SK-N-MC (cell line): ENCODE measurements around the gene HNRNPDL.
"Not testable (repeated sequence)": the region's sequence is repeated elsewhere in the genome, so short reads cannot be mapped to it uniquely, and the experiment has no call there.

ENCODE experiments used
- DNase-seq: peaks from one replicate; pipeline ENCODE4 v3.0.0-alpha.2; 2011; ENCODE audit warnings: low read depth, low spot score
- H3K27ac ChIP-seq: fragments of 200-600 bp; sonication (generic); 2 replicates; pipeline ENCODE4 v1.5.1; 2016; ENCODE audit warnings: mixed run types
- H3K36me3 ChIP-seq: fragments of 200-600 bp; sonication (generic); 2 replicates; pipeline ENCODE4 v1.6.1; 2017; ENCODE audit warnings: antibody characterized with exemption, low read length, mixed read lengths; ENCODE audit not compliant: insufficient read depth
- H3K4me3 ChIP-seq: fragments of 200-600 bp; sonication (generic); 2 replicates; pipeline ENCODE4 v1.5.1; 2016
- H3K9ac ChIP-seq: fragments of 200-600 bp; sonication (generic); 2 replicates; pipeline ENCODE4 v1.8.0; 2017; ENCODE audit warnings: mixed run types, mixed read lengths; ENCODE audit not compliant: insufficient read length
- H3K9me3 ChIP-seq: fragments of 200-600 bp; sonication (generic); 2 replicates; pipeline ENCODE4 v1.6.1; 2017; ENCODE audit warnings: low read depth, mild to moderate bottlenecking, antibody characterized with exemption, low read length, moderate library complexity, mixed read lengths
- EZH2 ChIP-seq: fragments of 200-600 bp; sonication (generic); IDR thresholded peaks from one replicate; pipeline ENCODE4 v1.6.1; 2017; ENCODE audit warnings: antibody characterized with exemption
- FOXP2 ChIP-seq: optimal IDR thresholded peaks from 2 replicates; pipeline ENCODE3; 2011; ENCODE audit warnings: mild to moderate bottlenecking, moderate library complexity; ENCODE audit not compliant: insufficient read depth; ENCODE audit errors: extremely low read length, control extremely low read depth
- POLR2AphosphoS5 ChIP-seq: IDR thresholded peaks from 2 replicates; pipeline ENCODE4 v1.6.1; 2012; ENCODE audit warnings: mild to moderate bottlenecking, low read depth, low read length, borderline replicate concordance

Gene HNRNPDL

DNA sequence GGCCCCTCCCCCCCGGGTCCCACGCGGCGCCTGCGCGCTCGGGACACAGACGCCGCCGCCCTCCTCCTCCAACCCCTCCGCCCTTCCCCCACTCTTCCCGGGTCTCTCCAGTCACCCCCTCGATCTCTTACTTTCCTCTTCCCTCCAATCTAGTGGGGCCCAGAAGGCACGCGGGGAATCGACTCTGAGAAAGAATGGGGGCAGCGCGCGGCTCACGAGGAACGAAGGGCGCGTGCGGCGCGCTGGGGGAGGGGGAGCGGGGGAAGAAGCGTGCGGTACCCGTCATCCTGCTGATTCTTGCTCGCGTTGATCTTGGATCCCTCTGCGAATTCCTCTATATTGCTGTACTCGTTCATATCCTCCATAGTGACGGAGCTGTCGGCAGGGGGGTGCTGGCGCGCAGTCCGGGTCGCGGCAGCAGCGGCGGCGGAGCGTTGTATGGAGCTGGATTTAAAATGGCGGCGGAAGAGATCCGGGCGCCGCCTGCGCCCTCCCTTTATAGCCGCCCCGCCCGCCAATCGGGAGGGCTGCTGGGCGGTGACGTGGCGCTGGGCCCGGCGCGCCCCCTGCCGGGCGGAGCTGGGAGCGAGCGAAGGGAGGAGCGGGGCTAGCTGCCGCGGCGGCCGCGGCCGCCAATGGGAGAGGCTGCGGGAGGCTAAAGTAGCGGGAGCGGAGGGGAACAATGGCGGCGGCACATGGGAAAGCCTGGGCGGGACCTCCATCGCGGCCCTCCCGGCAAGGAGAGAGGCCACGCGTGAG is 1.1 kb downstream of the HNRNPDL start:
- no peaks in the 10 kb centered on the region for H3K9me3 ChIP-seq
- peak overlapping the region; percentile 90 for H3K4me3 ChIP-seq
- TF ChIP-seq POLR2AphosphoS5, result peak; percentile 98
- no peak for TF ChIP-seq FOXP2
- H3K27ac ChIP-seq, result peak overlapping the region; percentile 98
- peaks cover 60% of the 10 kb centered on the region for H3K36me3 ChIP-seq
- no peak for DNase-seq
- peak overlapping the region; percentile 100 for H3K9ac ChIP-seq

- Histone ChIP-seq H3K27ac (peak overlapping the region; percentile 94; the same call in 1 of the 2 replicates), H3K9me3 (no peaks in the 10 kb centered on the region), H3K36me3 (peaks cover 60% of the 10 kb centered on the region), H3K9ac (peak overlapping the region; percentile 97), H3K4me3 (peak overlapping the region; percentile 90)
- TF ChIP-seq EZH2 (no peak), FOXP2 (no peak), POLR2AphosphoS5 (no peak)
- DNase-seq, result no peak
These were observed 1.7 kb downstream of the HNRNPDL start for GRCh38 chr4:82428526-82428968.

DNA sequence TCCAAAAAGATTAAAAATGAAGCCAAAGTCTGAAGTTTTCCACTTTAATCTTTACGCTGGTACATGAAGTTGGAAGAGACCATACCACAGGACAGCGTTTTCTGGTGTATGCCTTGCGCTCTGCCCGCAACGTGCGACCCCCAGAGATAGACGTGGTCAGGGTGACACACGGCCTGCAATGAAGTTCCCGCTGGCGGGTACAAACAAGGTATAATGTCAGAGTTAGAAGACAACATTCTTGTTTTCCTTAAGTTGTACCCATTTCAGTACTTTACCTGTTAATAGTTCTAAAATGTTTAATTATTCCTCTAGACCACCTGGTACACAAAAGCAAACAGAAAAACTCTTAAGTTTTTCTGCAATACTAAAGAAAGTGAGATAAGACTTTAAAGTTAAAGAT is 4.8 kb downstream of the HNRNPDL start:
- Histone ChIP-seq H3K4me3 (peak overlapping the region; percentile 90; the same call in 1 of the 2 replicates), H3K9me3 (no peaks in the 10 kb centered on the region), H3K9ac (no peak overlapping the region), H3K27ac (no peak overlapping the region), H3K36me3 (peaks cover 67% of the 10 kb centered on the region)
- no peak for DNase-seq
- no peak for TF ChIP-seq POLR2AphosphoS5
- TF ChIP-seq FOXP2, result no peak
- TF ChIP-seq EZH2, result no peak

DNA sequence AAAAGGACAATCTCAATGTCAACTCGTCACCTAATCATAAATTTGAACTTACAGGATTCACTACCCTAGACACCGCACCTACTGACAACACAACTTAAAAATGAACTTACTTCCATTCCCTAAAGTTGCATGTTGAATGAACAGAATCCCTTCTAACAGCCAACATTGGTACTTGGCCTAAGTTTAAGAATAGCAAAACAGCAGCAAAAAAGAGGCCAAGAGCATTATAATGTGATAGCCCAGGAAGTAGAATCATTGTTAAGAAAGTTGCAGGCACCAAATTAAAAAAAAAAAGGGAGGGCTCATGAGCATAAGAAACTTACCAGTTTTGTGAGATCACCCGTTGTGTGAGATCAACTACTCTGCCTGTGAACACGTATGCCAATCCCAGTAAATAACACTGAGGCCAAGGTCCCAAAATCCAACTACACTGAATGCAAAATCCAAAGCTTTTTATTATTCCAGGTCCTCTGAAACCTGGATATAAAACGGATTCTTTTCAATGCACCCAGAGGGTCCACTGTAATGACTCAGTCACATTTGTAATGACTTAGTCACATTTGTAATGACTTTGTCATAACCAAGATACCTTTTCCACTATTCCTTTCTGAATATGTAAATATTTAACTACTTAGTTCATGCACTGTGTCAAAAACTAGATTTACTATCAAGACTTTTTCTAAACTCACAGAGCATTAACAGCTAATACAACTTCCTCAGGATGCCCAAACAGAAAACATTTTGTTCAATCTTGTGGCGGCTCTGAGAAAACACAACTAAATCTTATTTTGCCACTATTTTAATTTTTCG is 6.8 kb downstream of the HNRNPDL start:
- no peak overlapping the region for H3K9ac ChIP-seq
- TF ChIP-seq FOXP2, result no peak
- TF ChIP-seq EZH2, result no peak
- TF ChIP-seq POLR2AphosphoS5, result peak; percentile 53
- no peaks in the 10 kb centered on the region for H3K9me3 ChIP-seq
- no peak overlapping the region for H3K4me3 ChIP-seq
- DNase-seq, result no peak
- peak overlapping the region; percentile 15; the same call in 1 of the 2 replicates for H3K27ac ChIP-seq
- peaks cover 64% of the 10 kb centered on the region for H3K36me3 ChIP-seq

GRCh38 chr4:82422616-82423015 is 7.6 kb downstream of the HNRNPDL start:
- H3K4me3 ChIP-seq, result no peak overlapping the region
- TF ChIP-seq EZH2 (no peak), FOXP2 (no peak), POLR2AphosphoS5 (no peak; the same call in 1 of the 2 replicates)
- no peak for DNase-seq
- no peak overlapping the region for H3K9ac ChIP-seq
- H3K36me3 ChIP-seq, result peaks cover 56% of the 10 kb centered on the region
- no peaks in the 10 kb centered on the region for H3K9me3 ChIP-seq
- H3K27ac ChIP-seq, result peak overlapping the region; percentile 15; the same call in 1 of the 2 replicates

DNA sequence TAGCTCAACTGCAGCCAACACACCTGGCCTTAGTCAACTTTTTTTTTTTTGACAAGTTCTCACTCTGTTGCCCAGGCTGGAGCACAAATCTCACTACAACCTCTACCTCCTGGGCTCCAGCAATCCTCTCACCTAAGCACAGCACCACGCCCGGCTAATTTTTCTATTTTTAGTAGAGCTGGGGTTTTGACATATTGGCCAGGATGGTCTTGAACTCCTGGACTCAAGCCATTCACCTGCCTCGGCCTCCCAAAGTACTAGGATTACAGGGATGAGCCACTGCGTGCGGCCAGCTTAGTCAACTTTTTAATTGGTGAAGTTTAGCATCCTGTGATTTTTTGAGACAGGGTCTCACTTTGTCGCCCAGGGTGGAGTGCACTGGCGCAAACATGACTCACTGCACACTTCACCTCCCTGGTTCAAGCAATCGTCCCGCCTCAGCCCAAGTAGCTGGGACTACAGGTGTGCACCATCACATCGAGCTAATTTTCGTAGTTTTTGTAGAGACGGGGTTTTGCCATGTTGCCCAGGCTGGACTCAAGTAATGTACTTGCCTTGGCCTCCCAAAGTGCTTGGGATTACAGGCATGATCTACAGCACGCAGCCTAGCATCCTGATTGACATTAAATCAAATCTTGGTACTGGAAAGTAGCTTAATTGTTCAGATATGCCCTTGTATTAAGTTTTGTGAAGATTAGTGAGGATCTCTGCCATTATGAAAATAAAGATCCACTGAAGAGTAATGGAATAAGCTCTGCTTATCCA is 8.3 kb downstream of the HNRNPDL start:
- Histone ChIP-seq H3K9ac (no peak overlapping the region), H3K27ac (peak overlapping the region; percentile 58; the same call in 1 of the 2 replicates), H3K9me3 (no peaks in the 10 kb centered on the region), H3K4me3 (no peak overlapping the region), H3K36me3 (peaks cover 49% of the 10 kb centered on the region)
- DNase-seq, result no peak
- peak; percentile 64 for TF ChIP-seq POLR2AphosphoS5
- TF ChIP-seq EZH2, result no peak

DNA sequence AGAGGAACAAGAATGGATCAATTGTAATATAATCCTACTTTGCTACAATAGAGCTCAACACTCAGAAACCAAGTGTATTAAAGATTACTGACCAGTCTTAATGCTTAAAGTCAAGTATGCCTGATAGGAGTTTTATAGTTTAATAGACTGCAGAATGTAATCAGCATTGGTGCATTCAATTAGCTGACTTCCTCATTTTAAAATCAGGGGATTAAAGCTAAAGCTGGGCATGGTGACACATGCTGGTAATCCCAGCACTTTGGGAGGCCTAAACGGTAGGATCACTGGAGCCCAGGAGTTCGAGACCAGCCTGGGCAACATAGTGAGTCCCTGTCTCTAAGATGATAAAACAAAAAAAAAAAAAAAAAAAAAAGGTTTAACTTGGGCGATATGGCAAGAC is 10.8 kb downstream of the HNRNPDL start:
- no peak for DNase-seq
- H3K36me3 ChIP-seq, result peaks cover 24% of the 10 kb centered on the region
- H3K9me3 ChIP-seq, result no peaks in the 10 kb centered on the region
- H3K4me3 ChIP-seq, result no peak overlapping the region
- H3K9ac ChIP-seq, result no peak overlapping the region
- no peak overlapping the region for H3K27ac ChIP-seq
- no peak for TF ChIP-seq FOXP2
- TF ChIP-seq POLR2AphosphoS5, result no peak; the same call in 1 of the 2 replicates
- TF ChIP-seq EZH2, result no peak

GRCh38 chr4:82415922-82416365 is 14.3 kb downstream of the HNRNPDL start:
- Histone ChIP-seq H3K4me3 (no peak overlapping the region), H3K36me3 (no peaks in the 10 kb centered on the region), H3K27ac (no peak overlapping the region), H3K9me3 (no peaks in the 10 kb centered on the region), H3K9ac (no peak overlapping the region)
- no peak for TF ChIP-seq POLR2AphosphoS5
- TF ChIP-seq EZH2, result no peak
- TF ChIP-seq FOXP2, result no peak
- no peak for DNase-seq

DNA sequence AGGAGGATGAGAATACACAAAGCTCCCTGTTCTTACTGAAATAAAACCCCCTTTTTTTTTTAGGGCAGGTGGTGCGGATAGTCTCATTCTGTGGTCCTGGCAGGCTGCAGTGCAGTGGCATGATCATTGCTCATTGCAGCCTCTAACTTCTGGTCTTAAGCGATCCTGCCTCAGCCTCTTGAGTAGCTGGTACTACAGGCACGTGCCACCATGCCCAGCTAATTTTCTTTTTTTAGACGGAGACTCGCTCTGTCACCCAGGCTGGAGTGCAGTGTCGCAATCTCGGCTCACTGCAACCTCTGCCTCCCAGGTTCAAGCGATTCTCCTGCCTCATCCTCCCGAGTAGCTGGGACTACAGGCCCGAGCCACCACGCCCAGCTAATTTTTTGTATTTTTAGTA is 15.2 kb downstream of the HNRNPDL start:
- not testable (repeated sequence) for DNase-seq

More for the DNA sequence above, 15.2 kb downstream of the HNRNPDL start:
- H3K9ac ChIP-seq, H3K9me3 ChIP-seq, H3K27ac ChIP-seq, H3K36me3 ChIP-seq, H3K4me3 ChIP-seq: not testable (repeated sequence)
